DMS 273 treated with DMSO at 0.1 percent for 48 hours (cell line): ENCODE measurements around the gene GNAI3.

ENCODE experiments used
- DNase-seq: peaks from one replicate; lab custom pipeline; 2025; lab: John Stamatoyannopoulos, UW

The GNAI3 gene

DNA sequence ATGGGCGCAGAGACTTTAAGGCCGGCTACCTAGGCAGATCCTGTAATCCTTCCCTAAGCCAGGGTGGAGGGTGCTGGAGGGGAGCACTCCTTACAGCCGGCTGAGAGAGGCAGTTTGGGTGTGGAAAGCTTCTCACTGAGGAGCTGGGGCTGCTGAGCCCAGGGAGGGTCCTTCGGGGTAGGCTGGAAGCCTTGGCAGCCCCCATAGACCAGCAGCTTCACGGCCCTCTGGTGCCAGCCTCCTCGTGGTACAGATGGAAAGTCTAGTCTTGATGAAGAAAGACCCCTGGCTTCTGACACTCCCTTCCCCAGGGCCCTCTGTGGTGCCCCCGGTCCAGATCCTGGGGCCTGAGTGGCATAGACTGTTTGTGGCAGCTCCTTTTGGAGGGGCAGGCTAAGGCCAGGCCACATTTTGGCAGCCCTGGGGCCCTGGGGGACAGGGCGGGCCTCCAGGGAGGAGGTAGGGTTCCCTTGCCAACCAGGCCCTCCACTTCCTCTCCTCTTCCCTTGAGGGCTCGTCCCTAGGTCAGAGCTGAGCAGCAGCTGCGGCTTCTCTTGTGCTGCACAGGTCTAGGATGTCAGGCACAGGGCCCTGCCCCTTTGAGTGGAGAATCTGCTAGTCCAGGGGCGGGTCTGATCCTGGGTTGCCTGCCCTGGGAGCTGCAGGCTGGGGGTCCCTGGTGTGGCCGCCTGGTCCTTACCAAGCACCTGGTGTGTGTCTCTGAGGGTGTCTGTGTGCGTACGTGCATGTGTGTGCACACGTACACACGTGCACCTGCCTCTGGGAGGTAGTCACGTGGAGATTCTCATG lies 76.0 kb downstream of the GNAI3 start:
- no peak for DNase-seq

DNA sequence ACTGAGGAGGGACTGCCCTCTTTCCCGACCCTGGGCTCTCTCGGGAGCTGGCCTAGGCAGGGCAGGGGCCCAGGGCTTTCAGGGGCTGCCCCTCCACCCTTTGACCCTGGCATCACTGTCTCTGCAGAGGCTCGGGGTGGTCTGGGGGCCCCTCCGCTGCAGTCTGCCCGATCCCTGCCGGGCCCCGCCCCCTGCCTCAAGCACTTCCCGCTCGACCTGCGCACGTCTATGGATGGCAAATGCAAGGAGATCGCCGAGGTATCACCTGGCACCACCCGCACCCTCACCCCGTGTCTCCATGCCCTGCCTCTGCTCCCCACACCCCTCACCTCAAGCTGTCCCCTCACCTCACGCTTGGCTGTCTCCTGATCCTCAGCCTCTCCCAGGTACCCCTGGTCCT lies 76.8 kb downstream of the GNAI3 start:
- no peak for DNase-seq

DNA sequence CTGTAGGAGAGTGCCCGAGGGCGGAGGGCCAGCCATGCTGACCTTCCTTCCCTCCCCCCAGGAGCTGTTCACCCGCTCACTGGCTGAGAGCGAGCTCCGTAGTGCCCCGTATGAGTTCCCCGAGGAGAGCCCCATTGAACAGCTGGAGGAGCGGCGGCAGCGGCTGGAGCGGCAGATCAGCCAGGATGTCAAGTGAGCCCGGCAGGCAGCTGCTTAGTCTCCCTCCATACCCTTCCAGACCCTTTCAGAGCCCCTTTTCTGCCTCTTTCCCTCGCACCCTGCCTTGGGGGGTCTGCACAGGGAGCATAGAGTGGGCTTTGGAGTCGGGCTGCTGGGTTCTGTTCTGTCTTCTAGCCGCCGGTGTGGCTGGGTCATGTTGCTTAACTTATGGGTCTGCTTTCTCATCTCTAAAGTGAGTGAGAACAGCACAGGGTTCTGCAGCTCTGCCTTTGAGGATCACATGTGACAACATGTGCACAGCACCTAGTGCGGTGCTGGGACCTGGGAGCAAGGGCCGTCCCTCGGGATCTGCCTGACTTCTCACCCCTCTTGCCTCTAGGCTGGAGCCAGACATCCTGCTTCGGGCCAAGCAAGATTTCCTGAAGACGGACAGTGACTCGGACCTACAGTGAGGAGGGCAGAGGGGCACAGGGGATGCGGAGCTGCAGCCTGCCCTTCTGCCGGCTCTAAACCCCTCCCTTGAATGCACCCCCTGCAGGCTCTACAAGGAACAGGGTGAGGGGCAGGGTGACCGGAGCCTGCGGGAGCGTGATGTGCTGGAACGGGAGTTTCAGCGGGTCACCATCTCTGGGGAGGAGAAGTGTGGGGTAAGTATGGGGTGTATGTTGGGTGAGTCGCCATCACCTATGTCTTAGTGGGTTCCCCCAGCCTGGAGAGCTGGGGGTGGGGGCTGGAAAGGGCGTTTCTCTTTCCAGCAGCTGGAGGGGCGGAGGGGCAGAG lies 77.5 kb downstream of the GNAI3 start:
- no peak for DNase-seq

DNA sequence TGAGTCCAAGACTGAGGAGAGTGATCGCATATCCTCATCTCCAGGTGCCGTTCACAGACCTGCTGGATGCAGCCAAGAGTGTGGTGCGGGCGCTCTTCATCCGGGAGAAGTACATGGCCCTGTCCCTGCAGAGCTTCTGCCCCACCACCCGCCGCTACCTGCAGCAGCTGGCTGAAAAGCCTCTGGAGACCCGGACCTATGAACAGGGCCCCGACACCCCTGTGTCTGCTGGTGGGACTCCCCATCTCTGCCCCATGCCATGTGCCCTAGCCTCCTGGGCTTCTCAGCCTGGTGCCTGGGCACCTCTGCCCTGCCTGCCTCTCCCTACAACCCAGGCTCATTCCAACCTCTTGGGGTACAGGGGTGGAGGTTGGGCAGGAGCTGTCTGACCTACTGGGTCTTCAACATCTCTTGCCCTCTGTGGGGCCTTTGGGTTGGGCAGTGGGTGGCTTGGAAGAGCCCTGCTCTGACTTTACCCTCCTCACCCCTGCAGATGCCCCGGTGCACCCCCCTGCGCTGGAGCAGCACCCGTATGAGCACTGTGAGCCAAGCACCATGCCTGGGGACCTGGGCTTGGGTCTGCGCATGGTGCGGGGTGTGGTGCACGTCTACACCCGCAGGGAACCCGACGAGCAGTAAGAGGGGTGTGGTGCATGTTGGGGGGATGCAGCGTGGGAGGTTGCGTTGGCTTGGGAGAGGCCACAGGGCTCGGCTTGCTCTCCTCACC lies 78.4 kb downstream of the GNAI3 start:
- no peak for DNase-seq

DNA sequence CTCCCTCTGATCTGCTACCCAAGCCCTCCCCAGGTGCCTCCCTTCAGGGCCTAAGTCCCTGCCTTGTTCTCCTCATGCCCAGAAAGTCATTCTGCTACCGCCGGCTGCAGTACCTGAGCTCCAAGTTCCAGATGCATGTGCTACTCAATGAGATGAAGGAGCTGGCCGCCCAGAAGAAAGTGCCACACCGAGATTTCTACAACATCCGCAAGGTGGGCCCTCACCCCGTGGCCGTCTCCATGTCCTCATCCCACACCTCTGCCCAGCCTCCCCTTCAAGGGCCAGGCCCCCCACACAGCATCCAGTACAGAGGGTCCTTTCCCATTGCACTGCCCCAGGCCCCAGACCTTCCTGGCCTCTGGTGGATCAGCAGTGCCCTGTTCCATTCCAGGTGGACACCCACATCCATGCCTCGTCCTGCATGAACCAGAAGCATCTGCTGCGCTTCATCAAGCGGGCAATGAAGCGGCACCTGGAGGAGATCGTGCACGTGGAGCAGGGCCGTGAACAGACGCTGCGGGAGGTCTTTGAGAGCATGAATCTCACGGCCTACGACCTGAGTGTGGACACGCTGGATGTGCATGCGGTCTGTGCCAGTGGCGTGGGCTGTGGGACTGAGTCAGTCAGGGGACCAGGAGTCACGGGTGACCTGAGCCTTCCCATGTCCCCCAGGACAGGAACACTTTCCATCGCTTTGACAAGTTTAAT lies 79.4 kb downstream of the GNAI3 start:
- no peak for DNase-seq

DNA sequence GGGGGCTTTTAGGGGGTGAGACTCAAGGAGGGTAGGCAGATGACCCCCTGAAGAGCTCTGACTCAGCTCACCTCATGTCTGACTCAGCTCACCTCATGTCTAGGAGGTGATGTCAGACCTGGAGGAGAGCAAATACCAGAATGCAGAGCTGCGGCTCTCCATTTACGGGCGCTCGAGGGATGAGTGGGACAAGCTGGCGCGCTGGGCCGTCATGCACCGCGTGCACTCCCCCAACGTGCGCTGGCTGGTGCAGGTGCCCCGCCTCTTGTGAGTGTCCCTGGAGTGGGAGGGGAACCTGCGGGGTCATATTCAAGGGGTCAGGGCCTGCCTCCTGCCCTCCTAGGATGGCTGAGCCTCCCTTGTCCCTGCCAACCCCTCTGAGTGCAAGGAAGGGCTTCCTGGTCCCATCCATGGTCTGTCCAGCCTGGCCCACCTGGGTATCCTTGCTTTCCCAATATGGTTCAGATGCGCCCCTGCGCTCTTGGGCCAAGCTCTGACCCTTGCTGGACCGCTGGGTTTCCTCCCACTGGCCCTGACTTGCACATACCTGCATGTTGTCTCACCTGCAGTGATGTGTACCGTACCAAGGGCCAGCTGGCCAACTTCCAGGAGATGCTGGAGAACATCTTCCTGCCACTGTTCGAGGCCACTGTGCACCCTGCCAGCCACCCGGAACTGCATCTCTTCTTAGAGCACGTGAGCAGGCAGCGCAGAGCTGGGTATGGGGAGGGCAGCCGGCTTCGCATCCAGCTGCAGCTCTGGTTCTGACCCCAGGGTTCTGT lies 80.3 kb downstream of the GNAI3 start:
- no peak for DNase-seq

DNA sequence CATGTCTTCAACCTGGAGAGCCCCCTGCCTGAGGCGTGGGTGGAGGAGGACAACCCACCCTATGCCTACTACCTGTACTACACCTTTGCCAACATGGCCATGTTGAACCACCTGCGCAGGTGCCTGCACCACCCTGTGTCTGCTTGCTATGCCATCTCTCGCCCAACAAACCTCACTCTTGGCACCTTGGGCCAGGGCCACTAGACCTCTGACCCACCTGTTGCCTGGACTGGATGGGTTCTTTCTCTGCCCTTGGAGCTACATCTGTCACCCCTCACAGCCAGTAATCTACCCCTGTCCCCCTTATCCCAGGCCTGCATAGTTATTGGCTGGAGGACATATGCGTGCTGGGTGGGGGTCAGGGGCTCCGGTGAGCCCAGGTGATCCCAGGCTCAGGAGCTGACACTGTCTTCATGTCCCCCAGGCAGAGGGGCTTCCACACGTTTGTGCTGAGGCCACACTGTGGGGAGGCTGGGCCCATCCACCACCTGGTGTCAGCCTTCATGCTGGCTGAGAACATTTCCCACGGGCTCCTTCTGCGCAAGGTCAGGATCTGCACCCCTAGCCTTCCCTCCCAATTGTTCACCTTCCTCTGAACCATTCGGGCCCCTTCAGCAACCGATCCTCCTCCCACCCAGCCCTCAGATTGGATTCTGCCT lies 81.1 kb downstream of the GNAI3 start:
- no peak for DNase-seq

DNA sequence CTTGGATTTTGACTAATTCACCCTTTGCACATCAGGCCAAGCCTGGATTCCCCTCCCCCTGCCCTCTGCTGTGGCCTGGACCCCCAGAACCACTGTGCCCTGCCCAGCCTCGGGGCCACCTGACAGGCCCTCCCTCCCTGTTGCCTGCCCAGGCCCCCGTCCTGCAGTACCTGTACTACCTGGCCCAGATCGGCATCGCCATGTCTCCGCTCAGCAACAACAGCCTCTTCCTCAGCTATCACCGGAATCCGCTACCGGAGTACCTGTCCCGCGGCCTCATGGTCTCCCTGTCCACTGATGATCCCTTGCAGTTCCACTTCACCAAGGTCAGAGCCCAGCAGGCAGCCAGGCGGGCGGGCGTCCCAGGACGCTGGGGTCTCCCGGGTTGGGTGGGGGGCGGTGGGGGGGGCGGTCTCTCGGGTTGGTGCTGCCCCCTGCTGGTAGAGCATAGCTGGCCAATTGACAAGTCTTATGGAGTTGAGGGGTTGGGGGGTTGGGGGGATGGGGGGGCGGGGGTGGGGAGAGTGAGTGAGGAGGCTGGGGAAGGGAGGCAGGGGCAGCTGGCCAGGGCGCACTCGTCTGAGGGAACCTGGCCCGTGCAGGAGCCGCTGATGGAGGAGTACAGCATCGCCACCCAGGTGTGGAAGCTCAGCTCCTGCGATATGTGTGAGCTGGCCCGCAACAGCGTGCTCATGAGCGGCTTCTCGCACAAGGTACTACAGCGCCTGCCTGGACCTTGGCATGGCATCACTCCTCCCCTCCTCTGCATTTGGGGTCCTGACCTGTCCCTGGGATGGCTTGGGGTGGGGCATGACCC lies 81.9 kb downstream of the GNAI3 start:
- DNase-seq: no peak

DNA sequence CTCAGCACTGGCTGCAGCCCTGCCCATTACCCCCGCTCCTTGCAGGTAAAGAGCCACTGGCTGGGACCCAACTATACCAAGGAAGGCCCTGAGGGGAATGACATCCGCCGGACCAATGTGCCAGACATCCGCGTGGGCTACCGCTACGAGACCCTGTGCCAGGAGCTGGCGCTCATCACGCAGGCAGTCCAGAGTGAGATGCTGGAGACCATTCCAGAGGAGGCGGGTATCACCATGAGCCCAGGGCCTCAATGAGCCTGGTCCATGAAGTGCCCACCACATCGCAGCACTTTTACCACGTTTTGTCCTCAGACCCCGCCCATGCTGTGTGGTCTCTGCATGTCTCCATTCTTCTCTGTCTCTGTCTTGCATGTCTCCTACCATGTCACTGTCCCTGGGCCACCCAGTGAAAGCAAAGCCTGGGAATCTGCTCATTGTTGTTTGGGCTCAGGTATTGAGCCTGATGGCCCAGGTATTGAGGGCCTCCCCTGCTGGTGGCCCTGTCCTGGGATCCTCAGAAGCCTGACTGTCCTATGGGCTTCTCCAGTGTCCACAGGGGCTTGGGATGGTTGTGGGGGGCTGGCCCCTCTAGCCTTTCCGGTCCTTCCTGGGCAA lies 82.6 kb downstream of the GNAI3 start:
- no peak for DNase-seq

DNA sequence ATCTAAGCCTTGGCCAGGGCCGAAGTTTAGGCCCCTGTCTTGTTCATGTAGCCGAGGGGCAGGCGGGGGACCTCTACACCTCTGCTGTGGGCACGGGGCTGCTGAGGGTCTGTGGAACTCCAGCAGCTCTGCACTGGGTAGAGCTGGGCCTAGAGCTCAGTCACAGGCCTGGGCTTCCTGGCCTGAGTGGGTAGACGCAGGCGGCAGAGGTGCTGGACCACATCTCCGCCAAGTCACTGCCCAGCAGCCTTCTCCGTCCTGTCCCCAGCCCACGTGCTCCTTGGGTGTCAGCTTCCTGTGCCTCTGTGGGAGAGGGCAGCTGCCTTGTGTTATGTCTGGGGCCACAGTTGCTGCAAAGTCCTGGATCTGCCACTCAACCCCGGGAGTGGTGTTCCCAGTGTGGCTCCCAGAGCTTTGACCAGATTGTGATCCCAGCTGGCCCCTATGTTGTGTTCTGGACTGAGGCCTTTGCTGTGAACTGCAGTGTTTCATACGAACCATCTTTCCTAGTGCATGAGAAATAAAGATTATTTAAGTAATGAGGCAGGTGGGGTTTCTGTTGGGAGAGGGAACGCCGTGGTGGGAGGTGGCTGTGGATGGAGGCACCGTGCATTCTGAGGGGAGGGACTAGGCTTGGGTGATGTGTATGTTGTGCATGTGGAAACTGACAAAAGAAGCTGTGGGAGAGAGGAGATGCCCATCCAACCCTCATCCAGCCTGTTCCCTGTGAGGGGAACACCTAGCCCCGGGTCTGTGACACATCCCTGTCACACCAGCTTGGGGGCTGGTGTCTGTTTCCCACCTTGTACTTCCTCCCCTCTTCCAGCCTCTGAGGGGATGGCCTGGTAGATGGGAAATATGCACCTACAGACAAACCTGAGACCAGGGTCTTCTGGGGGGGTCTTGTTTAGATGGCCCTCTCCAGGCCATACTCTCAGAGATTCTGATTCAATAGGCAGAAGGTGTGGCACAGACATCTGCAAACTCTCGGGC lies 83.4 kb downstream of the GNAI3 start:
- DNase-seq: peak; percentile 69

DNA sequence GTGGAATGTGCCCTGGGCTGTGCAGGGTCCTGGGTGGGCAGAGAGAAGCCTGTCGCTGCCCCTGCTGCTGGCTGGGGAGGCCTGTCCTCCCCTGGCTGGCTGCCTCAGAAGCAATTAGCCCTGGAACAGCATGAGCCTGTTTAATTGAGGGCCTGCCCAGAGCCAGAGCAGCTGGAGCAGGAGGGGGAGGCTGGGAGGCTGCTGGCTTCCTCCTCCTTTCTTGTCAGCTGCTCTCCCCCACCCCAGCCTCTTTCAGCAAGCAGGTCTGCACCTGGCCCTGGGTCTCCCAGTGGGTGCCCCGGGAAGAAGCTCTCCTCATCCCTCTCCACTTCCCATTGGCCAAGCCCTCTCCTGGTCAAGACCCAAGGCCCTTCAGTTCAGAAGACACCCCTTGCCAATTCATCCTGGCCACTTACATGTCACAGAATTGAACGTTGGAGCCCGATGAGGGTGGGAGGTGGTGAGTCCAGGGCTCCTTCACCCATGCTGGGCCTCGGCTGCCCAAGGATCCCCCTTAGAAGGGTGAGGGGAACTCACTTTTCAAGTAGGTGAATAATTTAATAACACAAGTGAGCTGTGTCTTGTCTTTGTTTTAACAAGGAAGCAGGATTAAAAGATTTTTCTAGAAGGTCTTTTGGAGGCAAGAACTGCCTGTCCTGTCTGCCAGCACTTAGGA lies 84.4 kb downstream of the GNAI3 start:
- DNase-seq: peak; percentile 92

DNA sequence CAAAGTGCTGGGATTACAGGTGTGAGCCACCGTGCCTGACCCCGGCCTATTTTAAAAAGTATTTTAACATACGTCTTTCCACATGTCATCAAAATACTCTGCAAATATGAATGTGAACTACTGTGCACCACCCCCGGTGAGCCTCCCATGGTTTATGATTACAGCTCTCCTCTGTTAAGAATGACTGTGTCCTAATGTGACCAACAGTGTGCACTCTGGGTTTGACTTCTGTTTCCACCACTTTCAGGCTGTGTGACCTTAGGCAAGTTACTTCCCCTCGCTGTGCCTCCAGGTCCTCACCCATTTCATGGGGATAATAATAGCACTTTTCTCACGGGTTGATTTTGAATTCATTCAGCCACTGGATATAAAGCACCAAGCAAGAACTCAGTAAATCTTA lies 85.9 kb downstream of the GNAI3 start:
- DNase-seq: no peak

DNA sequence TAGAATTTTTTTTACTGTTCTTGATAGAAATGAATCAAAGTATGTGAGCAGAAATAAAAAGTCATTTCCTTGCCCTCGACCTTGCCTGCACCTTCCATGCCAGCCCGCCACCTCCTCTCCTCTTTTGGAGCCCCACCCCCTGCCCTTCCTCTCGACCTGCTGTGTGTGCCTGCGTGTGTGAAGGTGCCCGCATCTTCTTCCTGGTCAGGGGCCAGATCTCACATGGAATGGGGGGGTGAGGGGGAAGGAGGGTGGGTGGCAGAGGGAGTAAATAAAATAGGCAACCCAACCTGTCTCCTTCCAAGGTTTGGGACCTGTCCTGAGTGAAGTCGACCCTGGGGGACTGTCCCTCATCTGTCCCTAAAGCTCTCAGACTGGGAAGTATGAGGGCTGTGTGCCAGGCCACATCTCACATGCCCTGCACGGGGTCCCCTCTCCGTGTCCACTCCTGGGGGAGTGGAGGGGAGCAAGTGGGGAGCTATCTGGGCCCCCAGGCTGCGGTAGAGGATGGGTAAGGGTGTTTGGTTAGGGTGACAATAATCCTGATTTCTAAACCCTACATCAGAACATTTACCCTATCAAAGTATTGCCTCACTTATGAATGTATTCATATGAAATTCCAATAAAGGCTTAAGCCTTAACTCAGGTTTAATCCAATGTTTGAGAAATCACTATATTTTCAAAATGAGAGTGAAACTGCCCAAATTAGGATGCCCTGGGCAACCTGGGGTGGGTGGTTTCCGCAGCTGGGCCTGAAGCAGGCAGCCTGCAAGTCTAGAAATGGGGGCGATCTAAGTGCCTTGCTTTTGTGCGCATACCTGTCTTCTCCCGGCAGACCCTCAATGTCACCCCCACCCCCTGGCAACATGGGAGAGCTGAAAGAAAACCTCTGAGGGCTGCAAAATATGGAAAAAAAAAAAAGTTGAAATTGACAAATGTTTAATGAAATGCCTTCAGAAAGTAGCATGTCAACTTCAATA lies 86.6 kb downstream of the GNAI3 start:
- no peak for DNase-seq

DNA sequence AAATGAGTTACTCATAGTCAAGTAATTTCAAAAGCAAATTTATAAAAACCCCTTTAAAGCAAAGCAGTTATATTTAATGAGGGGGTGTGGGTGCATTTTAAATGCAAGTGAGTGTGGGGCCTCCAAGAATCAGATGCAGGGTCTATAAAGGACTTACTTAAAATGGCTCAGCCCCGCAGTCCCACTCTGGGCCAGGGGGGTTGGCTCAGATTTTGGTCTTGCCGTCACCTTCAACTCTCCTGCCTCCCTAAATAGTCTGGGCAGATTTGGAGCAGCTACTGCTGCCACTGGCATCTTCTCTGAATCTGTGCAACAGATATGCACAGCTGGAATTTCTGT lies 87.4 kb downstream of the GNAI3 start:
- DNase-seq: no peak

DNA sequence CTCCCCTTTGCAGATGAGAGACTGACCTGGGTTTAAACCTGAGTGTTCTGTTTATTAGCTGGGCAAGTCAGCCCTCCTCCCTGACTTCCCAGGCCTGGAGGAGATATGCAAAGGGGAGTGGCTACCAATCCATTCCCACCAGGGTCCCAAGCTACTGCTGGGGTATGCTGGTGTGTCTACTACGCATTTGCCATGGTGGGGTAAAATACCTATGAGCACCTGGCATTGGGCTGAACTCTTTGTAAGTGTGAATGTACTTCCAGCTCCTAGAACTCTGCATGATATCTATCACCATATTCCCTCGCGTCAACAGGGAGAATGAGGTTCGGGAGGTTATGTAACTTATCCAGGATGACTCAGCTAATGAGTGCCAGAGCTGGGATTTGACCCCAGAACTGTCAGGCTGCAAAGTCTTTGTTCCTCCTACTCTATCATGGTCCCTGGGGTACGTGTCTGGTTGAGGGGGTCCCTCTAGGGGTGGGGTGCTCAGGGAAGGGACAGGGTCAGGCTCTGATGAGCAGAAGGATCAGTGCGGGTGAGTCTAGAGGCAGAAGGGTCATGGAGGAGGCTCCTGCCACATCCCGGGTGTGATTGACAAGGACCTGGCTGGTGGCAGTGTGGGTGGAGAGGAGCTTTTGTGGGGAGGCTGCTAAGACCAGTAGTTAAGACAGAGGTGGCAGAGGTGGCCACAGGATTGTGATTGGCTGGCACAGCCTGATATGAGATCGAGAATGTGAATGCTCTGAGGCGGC lies 88.0 kb downstream of the GNAI3 start:
- DNase-seq: no peak
